ENCODE results near the gene OR5C1. TPM values are rescaled to one million over a fixed set of nuclear protein-coding genes. Genes with fewer than 3 reads are reported as not detected.

Gene OR5C1
- total RNA-seq, 1 experiment from 2014 or later, result not detected

DNA sequence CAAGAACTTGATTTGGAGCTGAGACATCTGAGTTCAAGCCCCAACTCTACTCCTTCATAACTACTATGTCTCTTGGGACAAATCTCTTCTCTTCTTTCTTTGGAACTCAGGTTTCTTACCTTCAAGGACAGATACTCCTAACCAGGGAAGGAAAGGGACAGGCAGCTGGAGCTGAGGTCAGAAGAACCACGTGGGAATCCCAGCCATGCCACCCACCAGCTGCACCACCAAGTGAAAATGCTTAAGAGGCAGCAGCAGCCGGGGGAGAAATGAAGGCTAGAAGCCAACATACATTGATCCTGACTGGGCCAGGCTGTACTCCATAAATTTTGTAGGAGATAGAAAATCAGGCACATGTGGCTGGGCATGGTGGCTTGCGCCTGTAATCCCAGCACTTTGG is 9.6 kb upstream of the OR5C1 start:
- Mint-ChIP-seq H3K9me3 (peaks cover 65% of the 10 kb centered on the region), H3K36me3 (peaks cover 9% of the 10 kb centered on the region), H3K4me1 (no peaks in the 10 kb centered on the region), H3K27me3 (ENCODE audit: low read depth) (peaks cover 16% of the 10 kb centered on the region; the same call in 1 of the 2 replicates), H3K4me3 (no peak overlapping the region), H3K27ac (no peak overlapping the region)
- TF ChIP-seq JAZF1 (CRISPR knock-in tag; IDR thresholded peaks at IDR 0.05), result no peak
- ATAC-seq (no peak), DNase-seq (ENCODE audit: low spot score) (no peak)
- POLR2A ChIA-PET, result no interaction called here
- CTCF ChIA-PET, result interaction anchor here (1.0 kb wide), 1 partner anchor 281 kb away, joined by 4 read pairs; no protein-coding TSS in a partner anchor

GRCh38 chr9:122780026-122780425 is 8.7 kb upstream of the OR5C1 start:
- POLR2A ChIA-PET, result no interaction called here
- TF ChIP-seq, protein P1, sequence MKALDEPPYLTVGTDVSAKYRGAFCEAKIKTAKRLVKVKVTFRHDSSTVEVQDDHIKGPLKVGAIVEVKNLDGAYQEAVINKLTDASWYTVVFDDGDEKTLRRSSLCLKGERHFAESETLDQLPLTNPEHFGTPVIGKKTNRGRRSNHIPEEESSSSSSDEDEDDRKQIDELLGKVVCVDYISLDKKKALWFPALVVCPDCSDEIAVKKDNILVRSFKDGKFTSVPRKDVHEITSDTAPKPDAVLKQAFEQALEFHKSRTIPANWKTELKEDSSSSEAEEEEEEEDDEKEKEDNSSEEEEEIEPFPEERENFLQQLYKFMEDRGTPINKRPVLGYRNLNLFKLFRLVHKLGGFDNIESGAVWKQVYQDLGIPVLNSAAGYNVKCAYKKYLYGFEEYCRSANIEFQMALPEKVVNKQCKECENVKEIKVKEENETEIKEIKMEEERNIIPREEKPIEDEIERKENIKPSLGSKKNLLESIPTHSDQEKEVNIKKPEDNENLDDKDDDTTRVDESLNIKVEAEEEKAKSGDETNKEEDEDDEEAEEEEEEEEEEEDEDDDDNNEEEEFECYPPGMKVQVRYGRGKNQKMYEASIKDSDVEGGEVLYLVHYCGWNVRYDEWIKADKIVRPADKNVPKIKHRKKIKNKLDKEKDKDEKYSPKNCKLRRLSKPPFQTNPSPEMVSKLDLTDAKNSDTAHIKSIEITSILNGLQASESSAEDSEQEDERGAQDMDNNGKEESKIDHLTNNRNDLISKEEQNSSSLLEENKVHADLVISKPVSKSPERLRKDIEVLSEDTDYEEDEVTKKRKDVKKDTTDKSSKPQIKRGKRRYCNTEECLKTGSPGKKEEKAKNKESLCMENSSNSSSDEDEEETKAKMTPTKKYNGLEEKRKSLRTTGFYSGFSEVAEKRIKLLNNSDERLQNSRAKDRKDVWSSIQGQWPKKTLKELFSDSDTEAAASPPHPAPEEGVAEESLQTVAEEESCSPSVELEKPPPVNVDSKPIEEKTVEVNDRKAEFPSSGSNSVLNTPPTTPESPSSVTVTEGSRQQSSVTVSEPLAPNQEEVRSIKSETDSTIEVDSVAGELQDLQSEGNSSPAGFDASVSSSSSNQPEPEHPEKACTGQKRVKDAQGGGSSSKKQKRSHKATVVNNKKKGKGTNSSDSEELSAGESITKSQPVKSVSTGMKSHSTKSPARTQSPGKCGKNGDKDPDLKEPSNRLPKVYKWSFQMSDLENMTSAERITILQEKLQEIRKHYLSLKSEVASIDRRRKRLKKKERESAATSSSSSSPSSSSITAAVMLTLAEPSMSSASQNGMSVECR (CRISPR knock-in tag; IDR thresholded peaks at IDR 0.05; ENCODE audit: borderline replicate concordance), result no peak
- TF ChIP-seq, protein P2, sequence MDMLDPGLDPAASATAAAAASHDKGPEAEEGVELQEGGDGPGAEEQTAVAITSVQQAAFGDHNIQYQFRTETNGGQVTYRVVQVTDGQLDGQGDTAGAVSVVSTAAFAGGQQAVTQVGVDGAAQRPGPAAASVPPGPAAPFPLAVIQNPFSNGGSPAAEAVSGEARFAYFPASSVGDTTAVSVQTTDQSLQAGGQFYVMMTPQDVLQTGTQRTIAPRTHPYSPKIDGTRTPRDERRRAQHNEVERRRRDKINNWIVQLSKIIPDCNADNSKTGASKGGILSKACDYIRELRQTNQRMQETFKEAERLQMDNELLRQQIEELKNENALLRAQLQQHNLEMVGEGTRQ (CRISPR knock-in tag; IDR thresholded peaks at IDR 0.05), result no peak
- TF ChIP-seq ZBTB21 (CRISPR knock-in tag; IDR thresholded peaks at IDR 0.05; ENCODE audit: borderline replicate concordance), result no peak
- no peak for TF ChIP-seq NR1H2 (CRISPR knock-in tag; IDR thresholded peaks at IDR 0.05)
- no peak for TF ChIP-seq OVOL2 (CRISPR knock-in tag; IDR thresholded peaks at IDR 0.05; ENCODE audit: borderline replicate concordance)
- TF ChIP-seq, protein P3, sequence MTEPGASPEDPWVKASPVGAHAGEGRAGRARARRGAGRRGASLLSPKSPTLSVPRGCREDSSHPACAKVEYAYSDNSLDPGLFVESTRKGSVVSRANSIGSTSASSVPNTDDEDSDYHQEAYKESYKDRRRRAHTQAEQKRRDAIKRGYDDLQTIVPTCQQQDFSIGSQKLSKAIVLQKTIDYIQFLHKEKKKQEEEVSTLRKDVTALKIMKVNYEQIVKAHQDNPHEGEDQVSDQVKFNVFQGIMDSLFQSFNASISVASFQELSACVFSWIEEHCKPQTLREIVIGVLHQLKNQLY (CRISPR knock-in tag; IDR thresholded peaks at IDR 0.05), result no peak
- H3K27ac Mint-ChIP-seq, result no peak overlapping the region
- no peaks in the 10 kb centered on the region for H3K4me1 Mint-ChIP-seq
- CTCF ChIA-PET, result no interaction called here
- peaks cover 63% of the 10 kb centered on the region for H3K9me3 Mint-ChIP-seq
- H3K4me3 Mint-ChIP-seq, result no peak overlapping the region
- H3K27me3 Mint-ChIP-seq (ENCODE audit: low read depth), result peaks cover 13% of the 10 kb centered on the region; the same call in 1 of the 2 replicates
- peaks cover 6% of the 10 kb centered on the region; the same call in 1 of the 2 replicates for H3K36me3 Mint-ChIP-seq
- no peak for DNase-seq (ENCODE audit: low spot score)
- no peak for ATAC-seq

- H3K27ac Mint-ChIP-seq, result no peak overlapping the region
- CTCF ChIA-PET, result no interaction called here
- H3K9me3 Mint-ChIP-seq, result peaks cover 53% of the 10 kb centered on the region
- H3K4me1 Mint-ChIP-seq, result no peaks in the 10 kb centered on the region
- POLR2A ChIA-PET, result no interaction called here
- DNase-seq (ENCODE audit: low spot score) (no peak), ATAC-seq (no peak)
- H3K36me3 Mint-ChIP-seq, result 0 out of 2 replicates have a peak, but pooled peaks cover 5% of the 10 kb centered on the region
- H3K27me3 Mint-ChIP-seq (ENCODE audit: low read depth), result peaks cover 13% of the 10 kb centered on the region; the same call in 1 of the 2 replicates
- H3K4me3 Mint-ChIP-seq, result no peak overlapping the region
- TF ChIP-seq, protein P4, sequence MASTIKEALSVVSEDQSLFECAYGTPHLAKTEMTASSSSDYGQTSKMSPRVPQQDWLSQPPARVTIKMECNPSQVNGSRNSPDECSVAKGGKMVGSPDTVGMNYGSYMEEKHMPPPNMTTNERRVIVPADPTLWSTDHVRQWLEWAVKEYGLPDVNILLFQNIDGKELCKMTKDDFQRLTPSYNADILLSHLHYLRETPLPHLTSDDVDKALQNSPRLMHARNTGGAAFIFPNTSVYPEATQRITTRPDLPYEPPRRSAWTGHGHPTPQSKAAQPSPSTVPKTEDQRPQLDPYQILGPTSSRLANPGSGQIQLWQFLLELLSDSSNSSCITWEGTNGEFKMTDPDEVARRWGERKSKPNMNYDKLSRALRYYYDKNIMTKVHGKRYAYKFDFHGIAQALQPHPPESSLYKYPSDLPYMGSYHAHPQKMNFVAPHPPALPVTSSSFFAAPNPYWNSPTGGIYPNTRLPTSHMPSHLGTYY (CRISPR knock-in tag; IDR thresholded peaks at IDR 0.05), result no peak
- TF ChIP-seq ZNF232 (CRISPR knock-in tag; IDR thresholded peaks at IDR 0.05) (no peak), FOXP1 (CRISPR knock-in tag; IDR thresholded peaks at IDR 0.05; ENCODE audit: borderline replicate concordance) (no peak), TP53 (CRISPR knock-in tag; IDR thresholded peaks at IDR 0.05) (no peak), TEAD4 (CRISPR knock-in tag; IDR thresholded peaks at IDR 0.05) (no peak), SOX15 (CRISPR knock-in tag; IDR thresholded peaks at IDR 0.05) (no peak)
- TF ChIP-seq, protein P5, sequence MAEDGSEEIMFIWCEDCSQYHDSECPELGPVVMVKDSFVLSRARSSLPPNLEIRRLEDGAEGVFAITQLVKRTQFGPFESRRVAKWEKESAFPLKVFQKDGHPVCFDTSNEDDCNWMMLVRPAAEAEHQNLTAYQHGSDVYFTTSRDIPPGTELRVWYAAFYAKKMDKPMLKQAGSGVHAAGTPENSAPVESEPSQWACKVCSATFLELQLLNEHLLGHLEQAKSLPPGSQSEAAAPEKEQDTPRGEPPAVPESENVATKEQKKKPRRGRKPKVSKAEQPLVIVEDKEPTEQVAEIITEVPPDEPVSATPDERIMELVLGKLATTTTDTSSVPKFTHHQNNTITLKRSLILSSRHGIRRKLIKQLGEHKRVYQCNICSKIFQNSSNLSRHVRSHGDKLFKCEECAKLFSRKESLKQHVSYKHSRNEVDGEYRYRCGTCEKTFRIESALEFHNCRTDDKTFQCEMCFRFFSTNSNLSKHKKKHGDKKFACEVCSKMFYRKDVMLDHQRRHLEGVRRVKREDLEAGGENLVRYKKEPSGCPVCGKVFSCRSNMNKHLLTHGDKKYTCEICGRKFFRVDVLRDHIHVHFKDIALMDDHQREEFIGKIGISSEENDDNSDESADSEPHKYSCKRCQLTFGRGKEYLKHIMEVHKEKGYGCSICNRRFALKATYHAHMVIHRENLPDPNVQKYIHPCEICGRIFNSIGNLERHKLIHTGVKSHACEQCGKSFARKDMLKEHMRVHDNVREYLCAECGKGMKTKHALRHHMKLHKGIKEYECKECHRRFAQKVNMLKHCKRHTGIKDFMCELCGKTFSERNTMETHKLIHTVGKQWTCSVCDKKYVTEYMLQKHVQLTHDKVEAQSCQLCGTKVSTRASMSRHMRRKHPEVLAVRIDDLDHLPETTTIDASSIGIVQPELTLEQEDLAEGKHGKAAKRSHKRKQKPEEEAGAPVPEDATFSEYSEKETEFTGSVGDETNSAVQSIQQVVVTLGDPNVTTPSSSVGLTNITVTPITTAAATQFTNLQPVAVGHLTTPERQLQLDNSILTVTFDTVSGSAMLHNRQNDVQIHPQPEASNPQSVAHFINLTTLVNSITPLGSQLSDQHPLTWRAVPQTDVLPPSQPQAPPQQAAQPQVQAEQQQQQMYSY (CRISPR knock-in tag; IDR thresholded peaks at IDR 0.05), result no peak
- TF ChIP-seq, protein P6, sequence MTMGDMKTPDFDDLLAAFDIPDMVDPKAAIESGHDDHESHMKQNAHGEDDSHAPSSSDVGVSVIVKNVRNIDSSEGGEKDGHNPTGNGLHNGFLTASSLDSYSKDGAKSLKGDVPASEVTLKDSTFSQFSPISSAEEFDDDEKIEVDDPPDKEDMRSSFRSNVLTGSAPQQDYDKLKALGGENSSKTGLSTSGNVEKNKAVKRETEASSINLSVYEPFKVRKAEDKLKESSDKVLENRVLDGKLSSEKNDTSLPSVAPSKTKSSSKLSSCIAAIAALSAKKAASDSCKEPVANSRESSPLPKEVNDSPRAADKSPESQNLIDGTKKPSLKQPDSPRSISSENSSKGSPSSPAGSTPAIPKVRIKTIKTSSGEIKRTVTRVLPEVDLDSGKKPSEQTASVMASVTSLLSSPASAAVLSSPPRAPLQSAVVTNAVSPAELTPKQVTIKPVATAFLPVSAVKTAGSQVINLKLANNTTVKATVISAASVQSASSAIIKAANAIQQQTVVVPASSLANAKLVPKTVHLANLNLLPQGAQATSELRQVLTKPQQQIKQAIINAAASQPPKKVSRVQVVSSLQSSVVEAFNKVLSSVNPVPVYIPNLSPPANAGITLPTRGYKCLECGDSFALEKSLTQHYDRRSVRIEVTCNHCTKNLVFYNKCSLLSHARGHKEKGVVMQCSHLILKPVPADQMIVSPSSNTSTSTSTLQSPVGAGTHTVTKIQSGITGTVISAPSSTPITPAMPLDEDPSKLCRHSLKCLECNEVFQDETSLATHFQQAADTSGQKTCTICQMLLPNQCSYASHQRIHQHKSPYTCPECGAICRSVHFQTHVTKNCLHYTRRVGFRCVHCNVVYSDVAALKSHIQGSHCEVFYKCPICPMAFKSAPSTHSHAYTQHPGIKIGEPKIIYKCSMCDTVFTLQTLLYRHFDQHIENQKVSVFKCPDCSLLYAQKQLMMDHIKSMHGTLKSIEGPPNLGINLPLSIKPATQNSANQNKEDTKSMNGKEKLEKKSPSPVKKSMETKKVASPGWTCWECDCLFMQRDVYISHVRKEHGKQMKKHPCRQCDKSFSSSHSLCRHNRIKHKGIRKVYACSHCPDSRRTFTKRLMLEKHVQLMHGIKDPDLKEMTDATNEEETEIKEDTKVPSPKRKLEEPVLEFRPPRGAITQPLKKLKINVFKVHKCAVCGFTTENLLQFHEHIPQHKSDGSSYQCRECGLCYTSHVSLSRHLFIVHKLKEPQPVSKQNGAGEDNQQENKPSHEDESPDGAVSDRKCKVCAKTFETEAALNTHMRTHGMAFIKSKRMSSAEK (CRISPR knock-in tag; IDR thresholded peaks at IDR 0.05; ENCODE audit: borderline replicate concordance), result no peak
Measured at GRCh38 chr9:122781671-122782070, 7.1 kb upstream of the OR5C1 start.
